Lower lobe of right lung (tissue), 2 donors: Measurements from ENCODE around the gene TMEM132E. TPM values are rescaled to one million over a fixed set of nuclear protein-coding genes. Genes with fewer than 3 reads are reported as not detected.

Source experiments
- ATAC-seq, 2 donors: fragments of 200-7000 bp; cut with Tn5 transposase; one replicate each; pipeline ENCODE4 v1.9.1; 2020 to 2022; ENCODE audit warnings: mild to moderate bottlenecking in 2 of 2, moderate library complexity in 2 of 2
- DNase-seq: peaks from one replicate; pipeline ENCODE4 v3.0.0-alpha.2; 2020
- H3K27ac ChIP-seq: fragments of 200-600 bp; one replicate; pipeline ENCODE4 v1.8.0; 2022
- H3K27me3 ChIP-seq: fragments of 200-600 bp; one replicate; pipeline ENCODE4 v1.8.0; 2022; ENCODE audit warnings: low read depth
- H3K36me3 ChIP-seq: fragments of 200-600 bp; one replicate; pipeline ENCODE4 v1.8.0; 2022; ENCODE audit warnings: mild to moderate bottlenecking
- H3K4me1 ChIP-seq: fragments of 200-600 bp; one replicate; pipeline ENCODE4 v1.8.0; 2022
- H3K4me3 ChIP-seq: fragments of 200-600 bp; one replicate; pipeline ENCODE4 v1.8.0; 2022; ENCODE audit warnings: mild to moderate bottlenecking
- H3K9me3 ChIP-seq: fragments of 200-600 bp; one replicate; pipeline ENCODE4 v1.8.0; 2022
- CTCF ChIP-seq: fragments of 200-600 bp; IDR thresholded peaks from one replicate; pipeline ENCODE4 v1.8.0; 2022; ENCODE audit warnings: antibody characterized with exemption, mild to moderate bottlenecking
- intact Hi-C: fragments of 100-400 bp; cut with DNase I; formaldehyde crosslinking; loops from one replicate; pipeline ENCODE4 v1.11.0; 2022
- total RNA-seq: library from RNA; stranded (reverse); fragmentation: NEBNext Ultra II Directional; extraction: Animal tissue kit (Norgen Biotek cat#: 25700); gene quantifications from one replicate; pipeline ENCODE4 v1.2.1, GENCODE V29; 2021
- donor health status: DM: no; HTN: yes; CAD: no; lungs with severe emphysema.

TMEM132E gene
- total RNA-seq, 1 donor from 2014 or later, result 0.53 TPM

- DNase-seq (no peak), ATAC-seq (no peak)
- no peak overlapping the region for H3K27ac ChIP-seq
Measured at GRCh38 chr17:34673995-34674890, 94.9 kb downstream of the TMEM132E start.

GRCh38 chr17:34675143-34675542 is 95.8 kb downstream of the TMEM132E start:
- Histone ChIP-seq H3K36me3 (no peaks in the 10 kb centered on the region), H3K27me3 (no peaks in the 10 kb centered on the region), H3K4me1 (no peaks in the 10 kb centered on the region), H3K4me3 (no peak overlapping the region), H3K27ac (no peak overlapping the region), H3K9me3 (no peaks in the 10 kb centered on the region)
- intact Hi-C loops, result no loop called here
- DNase-seq, result no peak
- ATAC-seq, result no peak
- TF ChIP-seq CTCF, result no peak

More at GRCh38 chr17:34673995-34674890, 94.9 kb downstream of the TMEM132E start:
- no peak overlapping the region for H3K4me3 ChIP-seq
- intact Hi-C loops, result no loop called here
- peaks cover 4% of the 10 kb centered on the region for H3K27me3 ChIP-seq
- no peak for TF ChIP-seq CTCF
- H3K9me3 ChIP-seq, result no peaks in the 10 kb centered on the region
- no peaks in the 10 kb centered on the region for H3K36me3 ChIP-seq
- H3K4me1 ChIP-seq, result no peaks in the 10 kb centered on the region

GRCh38 chr17:34675605-34676004 is 96.2 kb downstream of the TMEM132E start:
- no peak overlapping the region for H3K4me3 ChIP-seq
- H3K27me3 ChIP-seq, result no peaks in the 10 kb centered on the region
- H3K9me3 ChIP-seq, result no peaks in the 10 kb centered on the region
- H3K27ac ChIP-seq, result no peak overlapping the region
- H3K36me3 ChIP-seq, result no peaks in the 10 kb centered on the region
- H3K4me1 ChIP-seq, result no peaks in the 10 kb centered on the region
- no peak for TF ChIP-seq CTCF
- intact Hi-C loops, result no loop called here
- DNase-seq, result no peak
- no peak for ATAC-seq

GRCh38 chr17:34680151-34680550 is 100.8 kb downstream of the TMEM132E start:
- Histone ChIP-seq H3K9me3 (no peaks in the 10 kb centered on the region), H3K27me3 (peaks cover 4% of the 10 kb centered on the region), H3K27ac (no peak overlapping the region), H3K4me3 (no peak overlapping the region), H3K36me3 (no peaks in the 10 kb centered on the region), H3K4me1 (no peaks in the 10 kb centered on the region)
- DNase-seq, result no peak
- intact Hi-C loops, result no loop called here
- ATAC-seq, result no peak
- no peak for TF ChIP-seq CTCF

GRCh38 chr17:34682305-34682704 is 102.9 kb downstream of the TMEM132E start:
- no peaks in the 10 kb centered on the region for H3K4me1 ChIP-seq
- H3K27me3 ChIP-seq, result peaks cover 4% of the 10 kb centered on the region
- DNase-seq, result no peak
- no peak for ATAC-seq
- intact Hi-C loops, result no loop called here
- no peak for TF ChIP-seq CTCF
- H3K9me3 ChIP-seq, result no peaks in the 10 kb centered on the region
- no peak overlapping the region for H3K4me3 ChIP-seq
- no peaks in the 10 kb centered on the region for H3K36me3 ChIP-seq
- no peak overlapping the region for H3K27ac ChIP-seq
